IMR-90 (cell line): ENCODE results near the gene SCAND1. TPM values are rescaled to one million over a fixed set of nuclear protein-coding genes. Genes with fewer than 3 reads are reported as not detected.

Experiments
- ATAC-seq: fragments of 200-7000 bp; cut with Tn5 transposase; 2 replicates; pipeline ENCODE4 v1.9.1; 2020; ENCODE audit warnings: low read depth, mild to moderate bottlenecking, moderate library complexity
- BruUV-seq: library from RNA; stranded (reverse); fragments of 400-500 nt; replicated peaks from 2 replicates; lab custom pipeline; 2021; lab: Mats Ljungman, UMichigan
- CTCF ChIA-PET: fragments of 300-600 bp; formaldehyde crosslinking; extraction: SDS; loops from one replicate; lab custom pipeline; 2021; ENCODE audit warnings: antibody characterized with exemption; lab: Yijun Ruan, JAX
- POLR2A ChIA-PET: fragments of 300-600 bp; sonication (Branson Sonifier 250); formaldehyde crosslinking; loops from one replicate; lab custom pipeline; 2022; ENCODE audit warnings: antibody characterized with exemption; ENCODE audit not compliant: unreplicated experiment; lab: Charles Lee
- DNase-seq: peaks from one replicate; pipeline ENCODE4 v3.0.0; 2013
- H2AFZ ChIP-seq: replicated peaks from 2 replicates; pipeline ENCODE3; 2013; ENCODE audit warnings: low read length, mild to moderate bottlenecking; ENCODE audit not compliant: poor library complexity
- H2AK5ac ChIP-seq: 2 replicates; pipeline ENCODE4 v1.6.1; 2013; ENCODE audit warnings: low read depth, low read length, inconsistent platforms
- H2AK9ac ChIP-seq: replicated peaks from 2 replicates; pipeline ENCODE3; 2013; ENCODE audit warnings: mild to moderate bottlenecking, low read depth, low read length, moderate library complexity; ENCODE audit not compliant: poor library complexity
- H2BK120ac ChIP-seq: 2 replicates; pipeline ENCODE4 v1.6.1; 2013; ENCODE audit warnings: low read depth, low read length, inconsistent platforms
- H2BK15ac ChIP-seq: 3 replicates; pipeline ENCODE4 v1.6.1; 2013; ENCODE audit warnings: low read depth, low read length, inconsistent platforms
- H2BK20ac ChIP-seq: 2 replicates; pipeline ENCODE4 v1.6.1; 2013; ENCODE audit warnings: low read depth, mild to moderate bottlenecking, inconsistent platforms, low read length, moderate library complexity
- H2BK5ac ChIP-seq: 2 replicates; pipeline ENCODE4 v1.6.1; 2013; ENCODE audit warnings: mild to moderate bottlenecking, low read depth, low read length, inconsistent platforms; ENCODE audit not compliant: poor library complexity, severe bottlenecking
- H3K14ac ChIP-seq: replicated peaks from 2 replicates; pipeline ENCODE4 v1.6.1; 2013; ENCODE audit warnings: low read depth, low read length, inconsistent platforms
- H3K18ac ChIP-seq: 2 replicates; pipeline ENCODE4 v1.6.1; 2013; ENCODE audit warnings: low read depth, low read length, control low read depth
- H3K23ac ChIP-seq: 2 replicates; pipeline ENCODE4 v1.6.1; 2013; ENCODE audit warnings: low read depth, low read length, inconsistent platforms
- H3K27ac ChIP-seq: 2 replicates; pipeline ENCODE4 v1.5.1; 2013; ENCODE audit warnings: mild to moderate bottlenecking, control low read depth, low read length; ENCODE audit not compliant: insufficient read depth
- H3K27me3 ChIP-seq: 2 replicates; pipeline ENCODE4 v1.6.1; 2013; ENCODE audit warnings: low read length; ENCODE audit not compliant: control insufficient read depth, insufficient read depth
- H3K36me3 ChIP-seq: 2 replicates; pipeline ENCODE4 v1.6.1; 2013; ENCODE audit warnings: low read length, mixed read lengths; ENCODE audit not compliant: control insufficient read depth, insufficient read depth
- H3K4ac ChIP-seq: 2 replicates; pipeline ENCODE4 v1.6.1; 2013; ENCODE audit warnings: low read depth, low read length, inconsistent platforms
- H3K4me1 ChIP-seq: 2 replicates; pipeline ENCODE4 v1.6.1; 2013; ENCODE audit warnings: low read length, mixed read lengths; ENCODE audit not compliant: control insufficient read depth, insufficient read depth
- H3K4me2 ChIP-seq: 2 replicates; pipeline ENCODE4 v1.6.1; 2013; ENCODE audit warnings: low read depth, mild to moderate bottlenecking, control low read depth, low read length, moderate library complexity
- H3K4me3 ChIP-seq: 2 replicates; pipeline ENCODE4 v1.5.1; 2013; ENCODE audit warnings: low read depth, mild to moderate bottlenecking, control low read depth, low read length, moderate library complexity; ENCODE audit not compliant: insufficient read depth
- H3K56ac ChIP-seq: 2 replicates; pipeline ENCODE4 v1.6.1; 2013; ENCODE audit warnings: low read length, inconsistent platforms; ENCODE audit not compliant: insufficient read depth; ENCODE audit errors: extremely low read depth
- H3K79me1 ChIP-seq, 2 experiments: 2 replicates each; pipeline ENCODE4 v1.6.1; 2013; ENCODE audit warnings: low read length in 2 of 2, inconsistent platforms in 1 of 2, low read depth in 1 of 2
- H3K9ac ChIP-seq: 2 replicates; pipeline ENCODE4 v1.6.1; 2013; ENCODE audit warnings: low read depth, low read length, control low read depth
- H3K9me1 ChIP-seq: 2 replicates; pipeline ENCODE4 v1.6.1; 2013; ENCODE audit warnings: low read length, inconsistent platforms; ENCODE audit not compliant: insufficient read depth
- H3K9me3 ChIP-seq: 2 replicates; pipeline ENCODE4 v1.6.1; 2013; ENCODE audit warnings: low read length; ENCODE audit not compliant: control insufficient read depth, insufficient read depth
- H4K20me1 ChIP-seq: 2 replicates; pipeline ENCODE4 v1.6.1; 2013; ENCODE audit warnings: low read length, inconsistent platforms; ENCODE audit not compliant: insufficient read depth
- H4K5ac ChIP-seq: 2 replicates; pipeline ENCODE4 v1.6.1; 2013; ENCODE audit warnings: mild to moderate bottlenecking, low read depth, low read length, control low read depth
- H4K8ac ChIP-seq, 2 experiments: 2 replicates each; pipeline ENCODE4 v1.6.1; 2013; ENCODE audit warnings: low read depth in 2 of 2, low read length in 2 of 2, control low read depth in 1 of 2, inconsistent platforms in 1 of 2
- H4K91ac ChIP-seq: 2 replicates; pipeline ENCODE4 v1.6.1; 2013; ENCODE audit warnings: low read depth, low read length, inconsistent platforms; ENCODE audit not compliant: insufficient read depth
- MAFK ChIP-seq: IDR thresholded peaks from 2 replicates; pipeline ENCODE4 v1.6.1; 2012; ENCODE audit warnings: low read depth, low read length, improper control_type of control experiment
- dilution Hi-C: fragments of 300-500 bp; cut with HindIII; formaldehyde crosslinking; loops from one replicate; pipeline ENCODE4 v1.14.3; 2018; ENCODE audit warnings: low sequenced_read_pairs; ENCODE audit not compliant: unreplicated experiment
- in situ Hi-C: fragments of 300-500 bp; cut with MboI; formaldehyde crosslinking; loops from 3 replicates; pipeline ENCODE4 v1.14.3; 2019; ENCODE audit warnings: low sequenced_read_pairs, inconsistent platforms, mixed read lengths
- intact Hi-C: fragments of 100-400 bp; cut with micrococcal nuclease; formaldehyde crosslinking; loops from 2 replicates; pipeline ENCODE4 v1.10.0; 2022
- polyA plus RNA-seq, 3 experiments: library from polyadenylated mRNA; depleted of rRNA; stranded (reverse); fragments of >200 nt; gene quantifications; 2 replicates each; pipeline ENCODE4 v1.2.3, GENCODE V29; 2012; ENCODE audit warnings: low replicate concordance in 1 of 3
- total RNA-seq: library from RNA; depleted of rRNA; stranded (reverse); fragments of >200 nt; gene quantifications from 2 replicates; pipeline ENCODE4 v1.2.3, GENCODE V29; 2012

The SCAND1 gene
- total and polyA plus RNA-seq, 2 of the 4 experiments (the other 2 are of a cell fraction), result 7.5 to 26.8 TPM

DNA sequence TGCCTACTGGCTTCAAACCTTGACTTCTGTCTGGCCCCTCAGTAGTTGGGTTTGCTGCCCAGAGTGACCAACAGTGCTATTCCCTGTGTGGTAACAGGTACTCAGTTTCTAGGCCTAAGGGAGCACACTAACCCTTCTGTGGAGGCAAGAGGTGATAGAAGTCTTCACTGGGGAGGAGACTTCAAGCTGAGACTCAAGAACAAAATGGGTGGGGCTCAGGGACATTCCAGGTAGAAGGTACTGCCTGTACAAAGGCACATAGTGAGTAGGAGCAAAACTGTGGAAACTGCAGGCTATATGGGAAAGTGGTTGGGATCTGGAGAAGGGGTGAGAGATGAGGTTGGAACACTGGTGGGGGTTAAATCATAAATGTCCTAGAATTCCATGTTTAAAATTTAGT lies 2.3 kb upstream of the SCAND1 start:
- H4K5ac ChIP-seq, result no peak overlapping the region
- H3K9me1 ChIP-seq, result no peaks in the 10 kb centered on the region
- DNase-seq, result no peak
- no peak overlapping the region for H2AFZ ChIP-seq
- H3K18ac ChIP-seq, result no peak overlapping the region
- no peak overlapping the region for H3K14ac ChIP-seq
- no peak overlapping the region for H2BK120ac ChIP-seq
- no peak overlapping the region for H2BK20ac ChIP-seq
- ATAC-seq, result no peak
- peaks cover 3% of the 10 kb centered on the region; the same call in 1 of the 2 replicates for H3K4me1 ChIP-seq
- intact Hi-C loops, result no loop called here
- no peak overlapping the region for H3K27ac ChIP-seq
- no peak overlapping the region for H3K23ac ChIP-seq
- no peak overlapping the region for H3K4ac ChIP-seq
- no peak overlapping the region for H3K9ac ChIP-seq
- H2BK15ac ChIP-seq, result no peak overlapping the region
- no peak overlapping the region for H4K8ac ChIP-seq
- no TSS peak for BruUV-seq
- no peak overlapping the region for H2AK9ac ChIP-seq
- ChIA-PET CTCF (interaction anchor here (0.8 kb wide), 1 partner anchor 36 kb away, joined by 3 read pairs; no protein-coding TSS in a partner anchor), POLR2A (no interaction called here)
- no peak overlapping the region for H3K4me3 ChIP-seq
- H3K9me3 ChIP-seq, result no peaks in the 10 kb centered on the region
- peaks cover 21% of the 10 kb centered on the region for H4K20me1 ChIP-seq
- H3K27me3 ChIP-seq, result peaks cover 11% of the 10 kb centered on the region
- dilution Hi-C loops, result no loop called here
- no peak overlapping the region for H2AK5ac ChIP-seq
- H3K4me2 ChIP-seq, result no peak overlapping the region
- no peaks in the 10 kb centered on the region for H3K36me3 ChIP-seq
- H4K91ac ChIP-seq, result no peak overlapping the region
- no peak for TF ChIP-seq MAFK
- H3K79me1 ChIP-seq, result peaks cover 5 to 33% of the 10 kb centered on the region in 2 experiments; a peak in 3 of 4 replicates
- no peak overlapping the region for H3K56ac ChIP-seq
- no peak overlapping the region for H2BK5ac ChIP-seq
- in situ Hi-C loops, result no loop called here
